Sigmoid colon (tissue), 3 donors: Measurements from ENCODE around the gene RAB25.

ENCODE experiments used
- POLR2A ChIP-seq, 2 donors: fragments of 450-650 bp; IDR thresholded peaks; one replicate each; pipeline ENCODE4 v1.6.1; 2016; ENCODE audit warnings: antibody characterized with exemption in 2 of 2, mild to moderate bottlenecking in 2 of 2, moderate library complexity in 2 of 2
- TF ChIP-seq, protein P1 (sequence below), 4 experiments: fragments of 450-650 bp in 3 of 4; fragments of 200-600 bp in 1 of 4; IDR thresholded peaks; one replicate each; pipeline ENCODE4 v1.5.1; 2016 to 2019; ENCODE audit warnings: antibody characterized with exemption in 4 of 4, mild to moderate bottlenecking in 3 of 4, moderate library complexity in 2 of 4

DNA sequence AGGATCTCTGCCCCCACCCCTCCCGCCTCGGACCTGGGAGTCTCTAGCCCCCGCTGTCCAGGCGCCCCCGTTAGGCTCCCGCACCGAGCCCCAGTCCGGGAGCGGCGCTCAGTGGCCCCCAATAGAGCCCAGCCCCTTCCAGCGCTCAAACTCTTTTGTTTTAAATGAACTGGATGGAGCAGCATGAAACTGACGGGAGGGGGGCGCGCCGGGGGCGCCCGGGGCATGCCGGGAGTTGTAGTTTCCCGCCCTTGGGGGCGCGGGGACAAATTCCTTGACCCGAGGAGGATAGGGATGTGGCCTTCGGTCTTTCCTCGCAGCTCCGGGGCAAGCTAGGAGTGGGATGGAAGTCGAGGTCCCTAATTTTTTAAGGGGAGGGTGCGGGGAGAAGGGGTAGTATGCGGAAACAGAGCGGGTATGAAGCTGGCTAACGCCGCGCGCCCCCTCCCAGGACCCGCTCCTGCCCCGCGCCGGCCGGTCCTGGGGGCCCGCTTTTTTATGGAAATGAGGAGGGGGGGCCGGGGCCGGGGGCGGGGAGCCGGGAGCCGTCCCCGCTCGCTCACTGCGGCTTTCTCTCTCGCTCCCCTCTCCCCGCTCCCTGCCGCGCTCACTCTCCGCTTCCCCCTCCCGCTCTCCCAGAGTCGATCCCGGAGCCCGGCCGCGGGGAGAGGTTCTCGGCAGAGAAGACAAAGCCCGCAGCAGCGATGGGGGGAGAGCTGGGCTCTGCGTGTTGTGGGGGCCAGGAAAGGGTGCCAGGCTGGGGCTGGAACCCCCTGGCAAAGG, 21.5 kb downstream of the RAB25 start, which contains the start of gene MEX3A:
- TF ChIP-seq, protein P1, sequence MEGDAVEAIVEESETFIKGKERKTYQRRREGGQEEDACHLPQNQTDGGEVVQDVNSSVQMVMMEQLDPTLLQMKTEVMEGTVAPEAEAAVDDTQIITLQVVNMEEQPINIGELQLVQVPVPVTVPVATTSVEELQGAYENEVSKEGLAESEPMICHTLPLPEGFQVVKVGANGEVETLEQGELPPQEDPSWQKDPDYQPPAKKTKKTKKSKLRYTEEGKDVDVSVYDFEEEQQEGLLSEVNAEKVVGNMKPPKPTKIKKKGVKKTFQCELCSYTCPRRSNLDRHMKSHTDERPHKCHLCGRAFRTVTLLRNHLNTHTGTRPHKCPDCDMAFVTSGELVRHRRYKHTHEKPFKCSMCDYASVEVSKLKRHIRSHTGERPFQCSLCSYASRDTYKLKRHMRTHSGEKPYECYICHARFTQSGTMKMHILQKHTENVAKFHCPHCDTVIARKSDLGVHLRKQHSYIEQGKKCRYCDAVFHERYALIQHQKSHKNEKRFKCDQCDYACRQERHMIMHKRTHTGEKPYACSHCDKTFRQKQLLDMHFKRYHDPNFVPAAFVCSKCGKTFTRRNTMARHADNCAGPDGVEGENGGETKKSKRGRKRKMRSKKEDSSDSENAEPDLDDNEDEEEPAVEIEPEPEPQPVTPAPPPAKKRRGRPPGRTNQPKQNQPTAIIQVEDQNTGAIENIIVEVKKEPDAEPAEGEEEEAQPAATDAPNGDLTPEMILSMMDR (IDR thresholded peaks at IDR 0.05): no peak
- no peak for TF ChIP-seq POLR2A (IDR thresholded peaks at IDR 0.05)
